HTR-8/SVneo (cell line): Measurements from ENCODE around the gene HIC2.
"Not testable (repeated sequence)": the region's sequence is repeated elsewhere in the genome, so short reads cannot be mapped to it uniquely, and the experiment has no call there.

ENCODE experiments used
- DNase-seq: peaks from one replicate; pipeline ENCODE4 v3.0.0; 2011; ENCODE audit warnings: low spot score, mixed read lengths; ENCODE audit not compliant: insufficient read length
- FAIRE-seq: peaks from 2 replicates; lab custom pipeline; 2011; peaks lifted over from hg19 to GRCh38; lab: Jason Lieb, UNC

Gene HIC2

DNA sequence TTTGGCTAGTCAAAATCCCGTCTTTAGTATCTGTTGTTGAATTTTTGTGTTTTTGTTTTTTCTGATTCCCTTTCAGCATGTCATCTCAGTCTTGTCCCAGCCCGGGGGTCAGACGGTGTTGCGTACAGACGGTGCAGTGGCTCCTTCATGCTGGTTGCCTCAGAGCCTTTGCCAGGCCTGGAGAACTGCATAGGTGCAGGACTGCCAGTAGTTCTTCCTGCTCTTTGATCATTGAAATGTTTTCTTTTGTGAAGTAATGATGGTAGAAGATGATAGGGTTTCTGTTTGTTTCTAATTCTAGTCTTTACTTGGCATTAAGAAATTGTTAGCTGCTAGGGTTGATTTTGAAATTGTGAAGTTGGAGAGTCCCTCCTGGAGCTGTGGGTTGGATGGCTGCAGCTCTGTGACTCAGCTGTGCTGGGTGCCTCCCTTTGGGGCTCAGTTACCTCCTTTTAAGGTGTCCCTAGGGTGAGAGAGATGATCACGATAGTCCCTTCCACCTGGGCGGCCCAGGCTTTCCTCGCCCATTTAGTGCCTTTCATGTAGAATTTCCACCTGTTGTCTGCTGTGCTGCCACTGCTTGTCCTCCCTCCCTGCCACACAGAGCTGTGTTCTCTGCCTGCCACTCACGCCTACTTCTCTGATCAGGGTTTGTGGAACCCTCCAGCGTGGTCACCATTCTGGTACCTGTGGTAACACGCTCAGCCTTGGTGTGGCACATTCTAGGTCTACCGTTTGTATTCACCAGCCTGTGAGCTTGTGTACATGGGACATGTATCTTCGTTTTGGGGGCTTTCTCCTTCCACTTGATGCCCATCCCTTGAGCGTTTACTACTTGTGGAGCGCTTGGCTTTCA lies 17.4 kb downstream of the HIC2 start:
- FAIRE-seq, DNase-seq: not testable (repeated sequence)

DNA sequence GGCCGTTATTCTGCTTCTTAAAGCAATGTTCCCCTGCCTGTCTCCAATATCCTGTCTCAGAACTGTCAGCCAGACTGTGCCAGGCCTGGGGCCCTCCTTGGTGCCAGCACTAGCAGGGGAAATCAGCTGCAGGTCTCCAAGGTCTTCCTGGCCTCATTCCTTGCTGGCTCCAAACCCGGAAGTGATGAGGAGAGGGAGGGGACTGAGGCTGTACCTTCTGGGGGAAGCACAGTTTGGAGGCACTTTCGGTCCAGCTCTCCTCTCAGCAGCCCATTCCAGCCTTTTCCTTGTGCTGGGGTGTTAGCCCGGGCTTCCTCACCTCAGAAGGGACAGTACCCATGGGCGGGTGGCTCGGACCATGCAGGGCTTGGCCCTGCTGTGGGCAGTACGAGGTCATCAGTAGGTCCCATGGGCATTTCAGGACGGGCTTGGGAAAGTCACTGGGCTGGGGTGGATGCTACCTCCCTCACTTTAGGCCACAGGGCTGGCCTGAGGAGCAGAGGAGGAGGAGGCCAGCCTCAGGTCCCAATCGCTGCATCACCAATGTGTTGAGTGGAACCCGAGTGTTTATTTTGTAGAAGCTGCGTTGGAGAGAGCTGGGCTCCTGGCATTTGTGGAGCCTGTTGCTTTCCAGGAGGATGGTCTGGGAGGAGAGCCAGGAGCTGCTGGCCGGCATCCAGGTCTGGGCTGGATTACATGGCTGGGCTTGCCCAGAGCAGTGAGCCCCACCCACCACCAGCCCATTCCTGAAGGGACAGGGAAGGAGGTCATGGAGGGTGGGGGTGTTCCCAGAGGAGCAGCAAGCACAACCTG lies 19.0 kb downstream of the HIC2 start:
- FAIRE-seq = not testable (repeated sequence)

DNA sequence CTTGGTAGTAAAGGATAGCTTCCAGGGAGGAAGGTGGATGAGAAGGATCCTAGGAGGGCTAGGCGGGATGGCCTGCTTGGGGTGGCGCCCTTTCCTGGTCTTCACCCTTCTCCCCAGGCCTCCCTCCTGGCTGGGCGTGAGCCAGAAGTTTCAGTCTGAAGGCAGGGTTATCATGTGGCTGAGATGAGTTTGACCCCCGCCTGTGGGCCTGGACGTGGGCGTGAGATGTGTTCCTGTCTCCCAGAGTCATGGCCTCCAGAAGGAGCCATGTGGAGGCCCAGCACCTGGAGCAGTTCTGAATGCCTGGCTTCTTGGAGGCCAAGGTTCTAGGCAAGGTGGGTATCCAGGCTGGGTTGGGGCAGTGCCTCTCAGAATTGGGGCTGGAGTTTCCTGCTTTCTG lies 20.8 kb downstream of the HIC2 start:
- not testable (repeated sequence) for FAIRE-seq, DNase-seq

More for the DNA sequence above, 19.0 kb downstream of the HIC2 start:
- DNase-seq = not testable (repeated sequence)

DNA sequence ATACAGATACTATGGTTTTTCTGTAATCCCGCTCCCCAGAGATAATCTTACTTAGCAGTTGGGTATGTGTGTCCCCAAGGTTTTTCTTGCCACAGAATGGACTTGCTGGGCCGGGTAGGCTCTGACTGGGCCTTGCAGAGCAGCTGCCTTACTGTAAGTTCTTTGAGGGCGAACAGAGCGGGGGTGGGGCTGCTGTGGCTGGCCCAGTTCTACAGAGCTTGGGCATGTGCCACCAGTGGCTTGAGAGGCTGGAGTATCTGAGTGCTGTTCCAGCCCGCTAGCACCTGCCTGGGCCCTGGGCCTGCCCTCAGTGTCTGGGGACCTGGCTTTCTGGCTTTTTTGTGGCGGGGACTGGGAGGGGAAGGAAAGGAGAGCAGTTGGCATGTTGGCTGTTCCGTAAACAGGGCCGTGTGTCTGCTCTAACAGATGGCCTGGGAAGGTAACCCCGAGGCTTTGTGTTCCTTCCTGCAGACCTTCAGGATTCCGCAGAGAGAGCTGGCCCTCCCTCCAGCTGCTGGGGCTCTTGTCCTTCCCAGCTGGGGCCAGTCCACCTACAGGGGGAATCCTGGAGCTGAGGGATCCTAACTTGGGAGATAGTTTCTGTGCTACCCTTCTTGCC lies 23.0 kb downstream of the HIC2 start:
- FAIRE-seq, DNase-seq: not testable (repeated sequence)

DNA sequence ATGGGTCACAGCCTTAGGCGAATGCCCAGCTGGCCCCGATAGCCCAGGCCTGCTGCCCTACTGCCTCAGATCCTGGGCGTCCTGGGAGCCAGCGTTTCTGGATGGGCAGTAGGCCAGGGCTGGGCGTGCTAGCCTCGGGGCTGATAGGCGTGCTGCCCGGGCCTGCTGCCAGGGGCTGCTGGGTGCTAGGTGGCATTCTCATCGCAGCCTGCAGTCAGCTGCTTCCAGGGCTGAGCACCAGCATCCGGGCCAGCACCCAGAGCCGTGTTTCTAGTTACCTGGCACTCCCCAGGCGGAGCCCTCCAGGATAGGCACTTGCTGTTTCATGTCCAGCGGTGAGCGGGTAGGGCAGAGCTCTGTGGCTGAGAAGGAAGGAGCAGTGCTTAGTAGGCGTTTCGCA lies 23.5 kb downstream of the HIC2 start:
- not testable (repeated sequence) for DNase-seq

DNA sequence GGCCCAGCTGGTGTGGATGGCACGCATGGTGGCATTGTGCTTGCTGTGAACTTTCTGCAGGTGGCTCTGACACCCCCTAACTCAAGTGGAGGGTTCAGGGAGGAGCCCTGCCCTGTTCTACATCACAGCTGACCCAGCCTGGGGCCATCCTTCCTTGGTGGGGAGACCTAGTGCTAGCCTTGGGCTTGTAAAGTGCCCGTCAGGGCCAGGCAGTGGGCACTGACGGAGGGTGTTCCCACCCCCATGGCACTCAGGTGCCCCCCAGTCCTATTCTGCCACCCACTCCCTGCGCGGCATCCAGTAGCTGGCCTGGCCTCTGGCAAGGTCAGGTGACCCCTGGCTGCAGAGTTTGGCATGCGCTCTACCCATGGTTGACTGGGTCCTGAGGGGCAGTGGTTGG lies 24.0 kb downstream of the HIC2 start:
- not testable (repeated sequence) for DNase-seq, FAIRE-seq

More for the DNA sequence above, 23.5 kb downstream of the HIC2 start:
- not testable (repeated sequence) for FAIRE-seq

DNA sequence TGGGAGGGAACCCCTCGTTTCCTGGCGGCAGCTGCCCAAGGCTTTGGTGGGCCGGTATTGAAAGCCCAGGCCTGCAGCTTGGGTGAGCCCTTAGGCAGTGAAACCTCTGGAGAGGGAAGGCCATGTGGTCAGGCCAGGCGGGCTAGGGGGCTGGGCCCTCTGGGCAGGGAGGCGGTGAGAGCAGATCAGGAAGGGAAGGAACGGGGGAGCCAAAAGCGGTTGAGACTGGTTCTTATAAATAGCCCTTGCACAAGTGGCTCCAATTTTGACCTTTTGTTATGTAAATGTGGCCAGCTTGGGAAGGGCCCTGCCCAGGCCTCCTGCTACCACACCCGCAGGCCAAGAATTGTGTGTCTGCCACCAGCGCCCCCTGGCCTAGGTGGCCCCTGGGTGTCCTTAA lies 25.0 kb downstream of the HIC2 start:
- not testable (repeated sequence) for DNase-seq, FAIRE-seq

DNA sequence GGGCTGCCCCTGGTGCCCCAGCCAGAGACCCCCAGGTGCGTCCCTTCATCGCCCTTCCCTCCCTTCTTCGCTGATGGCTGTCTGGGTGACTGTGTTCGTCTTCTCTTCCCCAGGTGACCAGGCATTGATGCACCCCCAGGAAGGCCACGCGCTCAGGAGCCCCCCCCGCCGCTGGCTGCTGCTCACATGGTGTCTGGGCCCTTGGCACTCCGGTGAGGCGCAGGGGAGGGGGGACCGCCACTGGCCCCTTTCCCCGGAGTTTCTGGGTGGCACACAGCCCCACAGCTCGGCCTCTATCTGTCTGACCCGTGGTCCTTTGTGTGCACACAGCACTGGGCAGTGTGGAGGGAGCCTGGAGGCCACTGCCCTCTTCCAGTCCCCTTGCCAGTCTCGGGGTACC lies 25.5 kb downstream of the HIC2 start:
- DNase-seq, FAIRE-seq: not testable (repeated sequence)

DNA sequence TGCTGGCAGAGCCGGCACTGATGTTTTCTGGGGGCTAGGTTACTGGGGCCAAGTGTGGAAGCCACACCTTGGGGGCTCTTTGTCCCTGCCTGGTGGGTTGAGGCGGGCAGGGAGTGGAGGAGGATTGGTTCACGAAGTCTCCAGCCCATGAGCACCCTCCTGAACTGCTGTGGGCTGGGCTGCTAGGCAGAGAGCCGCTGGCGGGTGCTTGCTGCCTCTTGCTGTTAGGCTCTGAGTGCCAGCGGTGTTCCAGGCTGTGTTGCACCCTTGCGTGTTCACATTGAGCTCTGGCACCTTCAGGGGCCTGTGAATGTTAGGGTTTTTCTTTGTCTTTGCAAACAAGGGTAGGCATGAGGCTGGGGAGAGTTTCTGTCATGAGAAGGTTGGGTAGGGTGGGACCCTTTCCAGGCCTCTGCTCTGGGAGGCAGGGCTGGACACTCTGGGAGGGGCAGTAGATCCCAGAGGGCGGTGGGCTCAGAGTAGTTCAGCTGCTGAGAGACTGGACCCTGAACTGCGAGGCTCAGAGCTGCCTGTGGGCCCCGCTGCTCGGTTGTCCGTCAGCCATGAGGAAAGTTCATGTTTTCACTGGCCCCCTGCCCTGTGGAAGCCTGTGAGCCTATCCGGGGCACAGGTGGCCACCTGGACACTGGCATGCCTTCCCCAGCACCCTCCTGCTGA lies 26.0 kb downstream of the HIC2 start:
- DNase-seq = no peak
- no peak for FAIRE-seq

DNA sequence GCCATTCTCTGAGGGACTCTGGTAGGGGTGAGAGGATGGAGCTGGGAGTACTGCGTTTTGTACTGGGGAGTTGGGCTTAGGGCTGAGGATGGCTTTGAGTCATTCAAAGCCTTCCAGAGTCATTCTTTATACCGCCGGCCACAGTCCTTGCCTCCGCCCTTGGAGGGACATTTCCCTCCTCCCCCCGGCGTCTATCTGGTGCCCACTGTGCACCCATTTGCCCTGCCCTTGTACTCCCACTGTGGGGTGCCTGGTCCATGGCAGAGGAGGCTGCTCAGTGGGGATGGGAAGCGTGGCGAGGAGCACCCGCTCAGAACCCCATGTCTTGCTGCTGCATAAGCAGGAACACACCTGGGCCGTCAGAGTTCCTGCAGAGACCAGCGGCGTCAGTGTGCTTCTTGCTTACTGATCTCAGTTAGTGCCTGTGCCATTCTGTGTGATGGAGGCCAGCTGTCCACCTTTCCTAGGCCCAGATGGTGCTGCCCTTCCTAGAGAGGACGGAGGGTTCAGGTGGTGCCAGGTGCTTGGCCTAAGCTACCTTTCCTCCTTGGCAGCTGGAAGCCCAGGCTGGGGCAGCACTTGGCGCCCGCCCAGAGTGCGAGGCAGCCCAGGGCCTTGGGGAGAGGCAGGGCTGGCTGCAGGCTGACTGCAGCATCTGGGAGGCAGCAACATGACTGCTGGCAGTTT lies 26.7 kb downstream of the HIC2 start:
- DNase-seq (no peak), FAIRE-seq (no peak)

DNA sequence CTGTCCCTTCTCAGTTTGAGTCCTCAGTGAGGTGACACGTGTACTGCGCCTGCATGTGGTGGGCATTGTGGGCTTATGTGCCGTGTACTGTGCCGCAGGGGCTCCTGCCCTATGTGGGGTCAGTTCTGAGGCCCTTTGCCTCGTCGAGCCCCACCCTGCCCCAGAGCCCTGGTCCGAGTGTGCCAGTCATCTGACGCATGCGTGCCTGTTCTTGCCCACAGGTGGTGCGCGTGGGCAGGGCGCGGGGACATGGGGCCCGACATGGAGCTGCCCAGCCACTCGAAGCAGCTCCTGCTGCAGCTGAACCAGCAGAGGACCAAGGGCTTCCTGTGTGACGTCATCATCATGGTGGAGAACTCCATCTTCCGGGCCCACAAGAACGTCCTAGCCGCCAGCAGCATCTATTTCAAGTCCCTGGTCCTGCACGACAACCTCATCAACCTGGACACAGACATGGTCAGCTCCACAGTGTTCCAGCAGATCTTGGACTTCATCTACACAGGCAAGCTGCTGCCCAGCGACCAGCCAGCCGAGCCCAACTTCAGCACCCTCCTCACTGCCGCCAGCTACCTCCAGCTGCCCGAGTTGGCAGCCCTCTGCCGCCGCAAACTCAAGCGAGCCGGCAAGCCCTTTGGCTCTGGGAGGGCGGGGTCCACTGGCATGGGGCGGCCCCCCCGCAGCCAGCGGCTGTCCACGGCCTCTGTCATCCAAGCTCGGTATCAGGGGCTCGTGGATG lies 27.7 kb downstream of the HIC2 start:
- FAIRE-seq (no peak), DNase-seq (no peak)

DNA sequence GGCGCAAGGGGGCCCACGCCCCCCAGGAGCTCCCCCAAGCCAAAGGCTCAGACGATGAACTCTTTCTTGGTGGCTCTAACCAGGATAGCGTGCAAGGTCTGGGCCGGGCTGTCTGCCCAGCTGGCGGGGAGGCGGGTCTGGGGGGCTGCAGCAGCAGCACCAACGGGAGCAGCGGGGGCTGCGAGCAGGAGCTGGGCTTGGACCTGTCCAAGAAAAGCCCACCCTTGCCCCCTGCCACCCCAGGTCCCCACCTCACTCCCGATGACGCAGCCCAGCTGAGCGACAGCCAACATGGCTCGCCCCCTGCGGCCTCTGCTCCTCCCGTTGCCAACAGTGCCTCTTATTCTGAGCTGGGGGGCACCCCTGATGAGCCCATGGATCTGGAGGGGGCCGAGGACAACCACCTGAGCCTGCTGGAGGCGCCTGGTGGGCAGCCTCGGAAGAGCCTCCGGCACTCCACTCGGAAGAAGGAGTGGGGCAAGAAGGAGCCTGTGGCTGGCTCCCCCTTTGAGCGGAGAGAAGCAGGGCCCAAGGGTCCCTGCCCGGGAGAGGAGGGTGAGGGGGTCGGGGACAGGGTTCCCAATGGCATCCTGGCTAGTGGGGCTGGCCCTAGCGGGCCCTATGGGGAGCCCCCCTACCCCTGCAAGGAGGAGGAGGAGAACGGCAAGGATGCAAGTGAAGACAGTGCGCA lies 28.4 kb downstream of the HIC2 start:
- FAIRE-seq (no peak), DNase-seq (no peak)

DNA sequence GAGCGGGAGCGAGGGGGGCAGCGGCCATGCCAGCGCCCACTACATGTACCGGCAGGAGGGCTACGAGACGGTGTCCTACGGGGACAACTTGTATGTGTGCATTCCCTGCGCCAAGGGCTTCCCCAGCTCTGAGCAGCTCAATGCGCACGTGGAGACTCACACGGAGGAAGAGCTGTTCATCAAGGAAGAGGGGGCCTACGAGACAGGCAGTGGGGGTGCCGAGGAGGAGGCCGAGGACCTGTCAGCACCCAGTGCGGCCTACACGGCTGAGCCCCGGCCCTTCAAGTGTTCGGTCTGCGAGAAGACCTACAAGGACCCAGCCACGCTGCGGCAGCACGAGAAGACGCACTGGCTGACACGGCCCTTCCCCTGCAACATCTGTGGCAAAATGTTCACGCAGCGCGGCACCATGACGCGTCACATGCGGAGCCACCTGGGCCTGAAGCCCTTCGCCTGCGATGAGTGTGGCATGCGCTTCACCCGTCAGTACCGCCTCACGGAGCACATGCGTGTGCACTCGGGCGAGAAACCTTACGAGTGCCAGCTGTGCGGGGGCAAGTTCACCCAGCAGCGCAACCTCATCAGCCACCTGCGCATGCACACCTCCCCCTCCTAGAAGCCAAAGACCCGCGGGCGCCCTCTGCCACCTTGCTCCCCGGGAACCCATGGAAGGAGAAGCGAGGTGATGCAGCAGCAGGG lies 29.1 kb downstream of the HIC2 start:
- DNase-seq (no peak), FAIRE-seq (no peak)

DNA sequence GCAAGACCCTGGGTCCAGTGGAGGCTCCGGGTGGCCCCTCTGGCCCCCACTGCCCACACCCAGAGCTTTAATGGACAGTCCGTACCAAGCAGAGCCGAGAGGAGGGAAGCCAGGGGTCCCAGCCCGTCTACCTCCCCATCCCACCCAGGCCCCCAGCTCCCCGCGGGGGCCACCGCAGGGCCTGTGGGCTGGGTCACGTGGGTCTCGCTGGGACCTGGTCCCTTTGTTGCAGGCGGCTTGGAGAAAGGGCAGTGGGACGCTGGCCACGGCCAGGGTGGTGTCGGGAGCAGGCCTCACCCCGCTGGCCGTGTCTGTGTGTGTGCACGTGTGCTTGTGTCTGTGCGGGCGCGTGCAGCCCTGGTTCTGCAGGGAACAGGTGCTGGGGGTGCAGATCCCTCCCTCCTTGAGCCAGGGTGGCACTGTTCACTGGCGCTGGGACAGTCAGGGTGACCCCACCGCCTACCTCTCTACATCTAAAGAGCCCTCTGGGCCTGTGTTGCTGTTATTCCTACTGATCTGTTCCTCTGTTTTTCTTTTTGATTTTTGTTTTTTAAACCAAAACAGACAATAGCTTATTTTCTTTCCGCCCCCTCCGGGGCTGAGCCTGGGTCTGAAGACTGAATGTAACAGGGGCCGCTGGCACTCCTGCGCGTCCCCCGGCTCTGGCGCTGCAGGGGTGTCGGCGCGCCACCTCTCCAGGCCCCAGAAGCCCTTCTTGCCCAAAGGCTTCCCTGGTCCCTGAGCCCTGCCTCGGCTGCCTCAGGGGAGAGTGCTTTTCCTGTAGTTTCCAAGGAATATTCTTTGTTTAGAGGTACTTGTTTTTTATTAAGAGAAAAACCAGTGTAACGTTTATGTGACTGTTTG lies 29.9 kb downstream of the HIC2 start:
- FAIRE-seq (no peak), DNase-seq (no peak)

DNA sequence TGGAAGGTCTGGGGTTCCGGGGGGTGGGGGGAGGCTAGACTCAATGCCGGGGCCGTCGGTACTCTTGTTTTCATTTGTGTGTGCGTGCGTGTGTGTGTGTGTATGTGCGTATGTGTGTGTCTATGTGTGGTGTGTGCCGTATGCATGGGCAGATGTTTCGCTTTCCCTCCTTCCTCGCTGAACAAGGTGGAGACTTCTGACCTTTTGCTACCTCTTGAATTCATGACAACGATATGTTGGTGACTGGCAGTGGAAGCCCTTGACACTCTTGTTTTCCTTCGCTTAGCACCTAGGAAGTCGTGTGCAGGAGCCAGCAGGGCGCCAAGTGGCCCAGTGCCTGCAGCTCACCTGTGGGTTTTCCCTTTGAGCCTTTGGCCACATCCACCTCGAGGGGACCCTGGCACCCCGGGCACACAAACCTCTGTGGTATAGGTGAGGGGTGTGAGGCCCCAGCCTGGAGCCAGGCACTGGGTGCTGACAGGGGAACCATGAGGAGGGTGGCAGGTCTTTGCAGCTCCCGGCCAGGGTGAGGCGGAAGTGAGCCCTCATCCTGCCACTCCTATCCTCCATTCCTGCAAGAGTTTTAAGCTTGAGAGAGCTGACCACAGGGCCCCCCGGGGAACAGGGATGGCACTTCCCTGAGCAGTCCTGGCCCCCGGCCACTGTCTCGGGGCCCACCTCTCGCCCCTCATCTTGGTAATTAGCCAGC lies 30.7 kb downstream of the HIC2 start:
- no peak for FAIRE-seq
- no peak for DNase-seq
